ENCODE data around the gene CDK6.

The CDK6 gene

DNA sequence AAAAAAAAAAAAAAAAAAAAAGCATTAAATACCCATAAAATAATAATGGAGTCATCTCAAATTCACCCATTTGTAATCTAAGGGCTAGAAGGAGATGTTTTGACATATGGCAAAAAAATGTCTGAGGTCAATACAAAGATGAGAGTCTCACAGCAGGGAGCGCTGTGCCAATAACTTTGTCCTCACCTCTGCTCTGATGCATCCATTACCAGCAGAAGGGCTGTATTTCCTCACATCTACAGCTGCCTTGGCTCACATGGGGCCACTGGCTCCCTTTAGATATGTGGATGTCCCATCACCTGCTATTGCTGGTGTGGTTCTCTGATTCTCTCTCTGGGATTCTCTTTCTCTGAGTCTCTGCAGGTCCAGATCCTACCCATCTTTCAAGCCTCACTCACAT, 155.9 kb downstream of the CDK6 start:
- peak; percentile 22 for DNase-seq (ENCODE audit: low read depth)

DNA sequence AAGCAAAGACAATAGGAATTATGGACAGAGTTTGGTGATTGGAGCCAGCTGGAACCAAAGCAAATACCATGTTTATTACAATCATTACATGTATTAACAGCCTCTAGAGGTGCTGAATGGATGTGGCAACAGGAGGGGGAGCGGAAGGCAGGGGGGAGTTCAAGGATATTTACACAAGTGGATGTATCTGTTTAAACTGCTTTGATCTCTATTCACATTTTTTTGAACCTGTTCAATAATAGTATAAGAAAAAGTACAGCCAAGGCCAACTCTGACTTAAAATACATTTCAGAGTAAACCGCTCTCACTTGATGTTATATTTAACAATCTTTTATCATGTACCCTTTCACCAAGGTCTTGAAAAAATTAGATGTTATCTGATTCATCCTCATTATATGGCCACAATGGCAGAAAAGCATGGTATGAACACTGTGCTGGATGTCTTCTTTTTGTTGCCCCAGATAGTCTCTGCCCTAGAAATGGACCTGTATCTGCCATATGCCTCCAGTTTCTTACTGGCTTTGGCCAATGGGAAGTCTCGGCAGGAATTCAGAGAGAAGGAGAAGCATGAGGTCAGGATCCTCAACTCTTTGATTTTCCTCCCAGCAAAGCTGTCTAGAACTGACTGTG, 158.0 kb downstream of the CDK6 start:
- no peak for DNase-seq (ENCODE audit: low read depth)

DNA sequence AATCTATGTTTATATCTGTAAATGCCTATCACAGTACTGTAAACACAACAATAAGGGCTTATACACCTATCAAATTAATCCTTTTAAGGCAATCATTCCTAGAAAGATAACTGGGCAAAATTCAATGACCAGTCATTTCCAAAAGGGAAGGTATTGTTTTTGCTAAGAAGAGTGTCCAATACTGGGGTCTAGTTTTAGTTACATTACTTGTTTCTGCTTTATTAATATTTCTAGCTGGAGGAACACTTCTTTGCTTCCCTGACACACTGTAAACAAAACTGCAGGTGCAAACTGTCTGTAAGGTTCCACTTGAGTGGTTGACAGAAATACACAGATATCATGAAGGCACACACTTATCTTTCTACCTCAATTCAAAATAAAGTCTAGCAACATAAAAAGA, 162.0 kb downstream of the CDK6 start:
- DNase-seq (ENCODE audit: low read depth) = no peak

DNA sequence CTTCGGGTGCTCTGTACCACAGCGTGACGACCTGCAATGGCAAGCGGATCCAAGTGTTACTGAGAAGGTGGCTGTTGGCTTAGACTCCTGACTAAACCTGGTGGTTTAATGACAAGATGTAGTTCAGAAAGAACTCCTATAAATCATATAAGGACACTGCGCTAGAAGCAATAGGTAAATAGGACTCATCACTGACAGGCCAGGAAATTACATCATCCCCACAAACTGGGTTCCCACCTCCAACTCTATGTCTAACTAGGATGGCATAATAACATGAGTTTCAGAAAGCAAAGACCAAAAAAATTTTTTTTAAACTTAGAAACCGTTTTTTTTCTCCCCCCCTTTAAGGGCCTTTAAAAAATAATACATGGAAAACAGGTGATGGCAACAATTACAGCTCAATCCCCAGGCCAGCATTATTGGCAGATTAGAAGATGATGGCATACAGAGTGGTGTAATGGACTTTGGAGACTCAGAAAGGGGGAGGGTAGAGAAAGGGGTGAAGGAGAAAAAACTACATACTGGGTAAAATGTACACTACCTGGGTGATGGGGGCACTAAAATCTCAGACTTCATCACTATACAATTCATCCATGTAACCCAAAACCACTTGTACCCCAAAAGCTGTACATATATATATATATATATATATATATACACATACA, 164.7 kb downstream of the CDK6 start:
- peak; percentile 29 for DNase-seq (ENCODE audit: low read depth)

DNA sequence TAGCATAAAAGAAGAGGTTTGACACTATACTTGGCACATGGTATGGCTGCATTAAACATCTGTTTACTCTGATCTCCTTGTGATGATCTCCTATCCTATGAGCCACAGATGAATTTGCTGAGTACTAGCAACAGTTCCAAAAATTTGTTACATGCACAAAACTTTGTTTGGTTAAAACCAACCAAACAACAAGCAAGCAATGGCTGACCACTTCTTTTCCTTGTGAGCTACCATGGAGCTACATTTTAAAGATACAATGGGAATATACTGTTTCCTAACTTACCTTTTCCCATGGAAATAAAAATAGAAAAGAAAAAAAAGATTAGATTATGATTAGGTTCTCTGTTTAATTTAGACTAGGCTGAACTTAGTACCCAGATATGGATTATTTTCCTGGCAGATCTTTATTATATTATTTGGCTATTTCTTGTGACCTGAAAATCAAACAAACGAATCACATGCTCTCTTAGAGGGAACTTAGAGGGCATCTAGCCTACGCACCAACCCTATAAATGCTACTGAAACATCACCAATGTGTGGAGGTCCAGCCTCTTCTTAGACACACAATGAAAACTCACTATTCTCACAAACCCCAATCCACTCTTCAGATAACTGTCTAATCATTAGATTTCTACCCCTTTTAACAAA, 166.0 kb downstream of the CDK6 start:
- no peak for DNase-seq (ENCODE audit: low read depth)

DNA sequence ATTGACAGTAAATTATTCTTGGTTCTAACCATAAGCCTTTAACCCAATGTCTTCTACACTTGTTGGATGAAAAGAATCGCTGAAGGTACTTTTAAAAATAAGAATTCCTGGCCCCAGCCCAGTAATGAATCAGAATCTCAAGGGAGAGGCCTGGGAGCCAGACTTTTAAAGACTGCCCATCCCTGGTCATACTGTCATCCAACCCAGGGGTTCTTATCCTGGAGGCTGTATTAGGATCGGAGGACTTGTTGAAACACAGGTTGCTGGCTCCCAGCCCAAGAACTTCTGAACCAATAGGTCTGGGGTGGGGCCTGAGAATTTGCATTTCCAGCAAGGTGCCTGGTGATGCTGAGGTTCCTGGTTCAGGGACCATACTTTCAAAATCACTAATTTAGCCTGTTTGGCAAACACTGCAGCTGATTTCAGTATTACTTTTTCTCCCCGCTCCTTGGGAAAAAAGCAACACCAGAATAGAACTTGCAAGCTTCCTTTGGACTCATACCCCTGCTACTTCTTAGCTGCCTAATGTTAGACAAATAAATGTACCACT, 166.7 kb downstream of the CDK6 start:
- peak; percentile 32 for DNase-seq (ENCODE audit: low read depth)

DNA sequence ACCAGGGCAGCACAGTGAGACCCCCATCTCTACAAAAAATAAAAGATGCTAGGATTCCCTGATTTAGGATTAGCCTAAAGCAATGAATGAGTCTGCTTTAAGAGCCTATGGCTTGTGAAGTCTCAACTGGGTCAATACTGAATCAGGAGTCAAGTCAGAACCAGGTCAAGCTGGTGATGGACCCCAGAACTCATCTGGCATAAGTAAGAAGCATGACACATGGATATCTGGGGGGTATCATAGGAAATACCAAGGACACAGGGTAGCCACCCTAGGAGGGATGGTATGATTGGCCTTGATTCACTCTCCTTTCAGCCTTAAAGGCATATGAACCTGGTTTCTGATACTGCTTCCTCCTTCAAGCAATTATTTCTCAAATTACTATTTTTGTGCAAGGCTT, 167.8 kb downstream of the CDK6 start:
- DNase-seq (ENCODE audit: low read depth) = peak; percentile 56

DNA sequence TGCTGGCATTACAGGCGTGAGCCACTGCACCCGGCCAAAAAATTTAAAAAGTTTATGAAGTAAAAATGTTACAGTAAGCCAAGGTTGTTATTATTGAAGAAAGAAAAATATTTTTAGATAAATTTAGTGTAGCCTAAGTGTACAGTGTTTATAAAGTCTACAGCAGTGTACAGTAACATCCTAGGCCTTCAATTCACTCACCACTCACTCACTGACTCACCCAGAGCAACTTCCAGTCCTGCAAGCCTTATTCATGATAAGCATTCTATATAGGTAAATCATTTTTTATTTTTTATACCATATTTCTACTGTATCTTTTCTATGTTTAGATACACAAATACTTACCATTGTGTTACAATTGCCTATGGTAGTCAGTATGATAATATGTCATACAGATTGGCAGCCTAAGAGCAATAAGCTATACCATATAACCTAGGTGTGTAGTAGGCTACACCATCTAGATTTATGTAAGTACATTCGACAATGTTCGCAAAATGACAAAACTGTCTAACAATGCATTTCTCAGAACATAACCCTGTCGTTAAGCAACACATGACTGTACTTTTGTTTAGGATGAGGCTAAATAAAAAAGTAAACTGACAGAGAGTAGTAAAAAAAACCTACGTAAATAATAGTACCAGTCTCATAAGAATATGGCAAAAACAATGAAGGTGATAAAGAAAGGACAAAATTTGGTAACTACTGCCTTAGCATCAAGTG, 168.4 kb downstream of the CDK6 start:
- DNase-seq (ENCODE audit: low read depth) = peak; percentile 78

DNA sequence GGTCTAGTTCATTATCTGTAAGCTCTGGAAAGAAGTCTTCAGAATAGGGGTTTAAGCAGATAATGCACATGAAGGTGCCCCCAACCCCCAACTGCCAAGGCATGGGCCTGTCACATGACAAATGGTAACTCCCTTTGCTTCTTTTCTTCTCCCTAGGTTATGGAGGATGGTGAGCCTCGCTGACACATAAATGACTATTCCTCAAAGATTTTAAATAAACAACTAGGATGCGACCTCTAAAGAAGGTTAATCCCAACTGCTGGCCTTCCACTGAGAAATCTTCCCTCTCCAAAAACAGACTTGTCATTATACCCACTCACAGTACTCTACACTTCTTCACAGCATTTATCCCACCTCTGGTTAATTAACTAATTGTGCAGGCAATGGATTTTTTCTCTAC, 170.4 kb downstream of the CDK6 start:
- DNase-seq (ENCODE audit: low read depth) = peak; percentile 56

DNA sequence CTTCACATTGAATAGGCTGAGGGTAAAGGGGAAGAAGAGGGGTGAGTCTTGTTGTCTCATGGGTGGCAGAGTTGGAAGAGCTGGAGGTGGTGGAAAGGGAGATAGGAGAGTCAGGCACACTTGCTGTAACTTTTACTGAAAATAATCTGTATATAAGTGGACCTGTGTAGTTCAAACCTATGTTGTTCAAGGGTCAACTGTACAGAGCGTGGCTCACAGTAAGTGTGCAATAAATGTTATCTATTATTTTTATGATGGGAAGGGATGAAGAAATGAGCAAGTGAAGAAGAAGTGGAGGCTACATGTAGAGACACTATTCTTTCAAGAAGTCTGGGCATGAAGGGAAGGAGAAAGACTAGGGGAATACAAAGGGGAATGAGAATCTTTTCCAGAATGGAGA, 174.7 kb downstream of the CDK6 start:
- no peak for DNase-seq (ENCODE audit: low read depth)

DNA sequence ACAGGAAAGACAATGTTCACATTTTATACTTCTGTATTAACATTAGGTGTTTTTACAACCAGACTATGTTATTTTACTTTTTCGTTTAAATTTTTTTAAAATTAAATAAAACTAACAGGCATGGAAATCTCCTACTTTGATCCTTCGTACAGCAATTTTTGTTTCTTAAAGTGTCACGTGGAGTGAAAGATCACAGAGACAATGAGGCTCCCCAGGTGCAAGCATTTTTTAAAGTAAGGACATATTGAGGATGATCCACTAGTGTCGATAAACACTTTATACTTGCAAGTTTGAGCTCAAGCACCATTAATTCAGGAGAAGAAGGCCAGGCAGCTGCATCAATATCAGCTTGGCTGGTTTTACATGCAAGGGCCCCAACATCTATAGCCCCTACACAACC, 177.7 kb downstream of the CDK6 start:
- no peak for DNase-seq (ENCODE audit: low read depth)

DNA sequence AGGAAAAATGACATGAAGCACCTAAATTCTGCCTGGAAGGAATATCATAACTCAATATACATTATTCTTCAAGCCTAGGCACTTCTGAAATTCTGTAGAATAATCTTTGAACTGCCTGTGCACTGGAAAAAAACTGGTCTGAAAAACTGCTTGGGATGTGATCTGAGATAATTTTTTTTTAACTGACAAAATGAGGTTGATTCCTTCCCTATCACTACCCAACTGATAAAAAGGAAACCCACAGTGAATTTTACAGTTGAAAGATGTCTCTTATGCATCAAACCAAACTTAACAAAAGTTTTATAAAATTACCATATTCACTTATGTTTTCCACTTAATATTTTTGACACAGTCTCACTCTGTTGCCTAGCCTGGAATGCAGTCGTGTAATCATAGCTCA, 179.0 kb downstream of the CDK6 start:
- no peak for DNase-seq (ENCODE audit: low read depth)

DNA sequence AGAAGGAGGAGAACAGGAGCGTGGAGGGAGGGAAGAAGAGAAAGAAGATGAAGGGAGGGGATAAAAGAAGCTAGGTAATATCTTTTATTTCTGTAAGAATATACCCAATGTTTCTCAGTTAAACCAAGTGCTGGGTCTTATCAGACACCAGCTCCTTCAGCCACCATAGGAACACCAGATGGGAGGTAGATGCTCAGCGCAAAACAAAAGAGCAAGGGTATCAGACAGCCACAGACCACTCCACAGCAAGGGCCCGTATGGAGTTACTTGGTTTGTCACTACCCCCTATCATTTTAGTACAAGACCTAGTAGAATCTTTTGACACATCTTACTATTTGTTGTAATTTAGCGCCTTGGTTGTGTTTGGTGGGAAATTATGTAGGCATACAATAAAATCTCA, 180.3 kb downstream of the CDK6 start:
- DNase-seq (ENCODE audit: low read depth) = no peak

DNA sequence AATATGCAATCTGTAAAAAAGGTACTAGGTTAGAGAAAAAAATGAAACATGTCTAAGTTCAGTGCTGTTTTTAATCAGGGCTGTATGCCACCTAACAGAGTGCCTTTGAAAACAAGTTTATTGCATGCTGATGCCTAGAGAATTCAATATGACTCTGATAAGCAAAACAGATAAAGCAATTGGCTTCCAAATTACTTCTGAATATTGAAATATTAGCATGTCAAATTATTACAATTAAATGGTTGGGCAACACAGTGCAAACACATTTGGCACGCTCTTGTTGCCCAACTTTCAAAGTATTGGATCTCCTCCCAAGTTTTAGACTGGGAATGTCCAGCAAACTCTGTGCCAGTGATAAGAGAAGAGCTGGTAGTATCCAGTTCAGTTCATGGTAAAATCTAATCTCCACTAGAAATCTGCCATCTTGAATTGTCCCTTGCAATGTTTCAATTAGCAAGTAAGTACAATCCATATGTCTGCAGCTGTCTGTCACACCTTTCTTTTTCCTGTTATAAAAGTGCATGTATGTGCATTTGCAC, 181.0 kb downstream of the CDK6 start:
- no peak for DNase-seq (ENCODE audit: low read depth)

DNA sequence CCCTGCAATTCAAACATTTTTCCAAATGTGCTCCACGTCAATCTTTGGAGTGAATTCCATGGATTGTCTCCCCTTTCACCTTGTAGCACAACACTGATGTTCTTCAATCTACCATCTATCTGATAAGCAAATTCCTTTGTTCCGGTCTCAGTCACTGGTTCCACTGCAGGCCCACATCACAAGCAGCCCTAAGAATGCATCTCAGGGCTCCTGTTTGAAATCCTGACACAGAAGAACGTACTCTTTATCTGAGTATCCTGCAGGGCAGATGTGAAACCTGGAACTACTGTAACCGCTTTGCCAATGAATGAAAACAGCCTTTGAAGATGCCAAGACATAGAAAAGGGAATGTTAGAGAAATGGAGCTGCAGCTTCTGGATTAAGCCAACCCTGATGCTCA, 183.2 kb downstream of the CDK6 start:
- no peak for DNase-seq (ENCODE audit: low read depth)

DNA sequence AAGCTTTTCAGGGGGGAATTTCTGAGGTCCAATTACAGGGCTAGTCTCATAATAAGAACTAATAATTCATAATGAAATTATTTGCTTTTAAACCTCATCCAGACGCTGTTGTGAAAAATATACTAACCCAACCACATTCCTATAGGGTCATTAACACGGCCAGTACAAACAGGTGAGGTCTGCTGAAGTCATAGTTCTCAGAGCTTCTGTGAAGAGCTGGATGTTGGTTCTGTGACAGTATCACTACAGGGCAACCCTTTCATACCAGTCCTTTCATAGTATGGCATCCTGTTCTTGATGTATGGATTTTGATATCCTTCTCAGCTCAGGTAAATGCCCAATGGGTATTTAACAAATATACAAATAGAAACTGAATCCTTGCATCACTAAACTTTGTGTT, 183.8 kb downstream of the CDK6 start:
- DNase-seq (ENCODE audit: low read depth) = no peak

DNA sequence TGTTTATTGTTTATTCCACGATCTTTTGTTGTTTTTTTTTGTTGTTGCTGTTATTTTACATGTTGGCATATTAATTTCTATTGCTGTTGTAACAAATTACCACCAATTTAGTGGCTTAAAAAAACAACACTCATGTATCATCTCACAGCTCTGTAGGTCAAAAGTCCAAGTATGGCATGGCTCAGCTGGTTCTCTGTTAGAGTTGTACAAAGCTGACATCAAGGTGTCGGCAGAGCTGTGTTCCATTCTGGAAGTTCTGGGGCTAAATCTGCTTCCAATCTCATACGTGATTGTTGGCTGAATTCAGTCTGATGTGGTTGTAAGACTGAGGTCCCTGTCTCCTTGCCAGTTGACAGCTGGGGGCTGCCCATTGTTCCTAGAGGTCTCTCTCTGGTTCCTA, 186.0 kb downstream of the CDK6 start:
- DNase-seq (ENCODE audit: low read depth) = no peak

DNA sequence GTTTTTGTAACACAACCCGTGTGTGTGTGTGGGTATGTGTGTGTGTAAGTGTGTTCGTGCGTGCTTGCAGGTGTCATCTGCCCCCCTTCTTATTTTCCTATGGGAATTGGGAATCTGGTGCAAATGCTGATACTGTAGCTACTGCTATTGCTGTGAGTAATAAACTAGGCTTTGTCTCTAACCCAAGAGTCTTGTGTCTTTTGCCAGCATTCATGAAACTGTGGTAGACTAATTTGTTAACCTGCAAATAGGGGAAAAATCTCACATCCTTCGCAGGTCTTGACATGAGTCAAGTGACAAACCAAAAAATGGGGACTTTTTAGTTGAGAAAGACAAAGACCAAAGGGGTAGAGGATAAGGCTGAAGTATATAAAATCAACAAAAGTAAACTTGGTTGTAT, 188.3 kb downstream of the CDK6 start:
- no peak for DNase-seq (ENCODE audit: low read depth)

DNA sequence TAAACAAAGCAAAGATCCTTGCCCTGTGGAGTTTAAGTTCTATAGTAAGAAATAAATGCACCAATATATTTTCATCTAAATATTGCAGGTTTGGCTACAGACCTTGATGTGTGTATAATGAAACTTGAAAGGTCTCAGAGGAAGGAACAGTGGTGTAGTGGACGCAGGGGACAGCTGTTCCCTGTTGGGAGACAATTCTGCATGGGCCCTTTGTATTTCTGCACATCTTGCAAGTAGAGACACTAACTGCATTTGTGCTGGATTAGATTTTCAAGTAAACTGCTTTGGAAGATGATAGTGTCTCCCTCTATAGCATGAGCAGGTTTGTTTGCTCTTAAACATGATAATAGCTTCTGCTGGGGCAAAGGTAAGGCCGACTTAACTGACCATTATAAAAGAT, 188.7 kb downstream of the CDK6 start:
- DNase-seq (ENCODE audit: low read depth) = no peak

DNA sequence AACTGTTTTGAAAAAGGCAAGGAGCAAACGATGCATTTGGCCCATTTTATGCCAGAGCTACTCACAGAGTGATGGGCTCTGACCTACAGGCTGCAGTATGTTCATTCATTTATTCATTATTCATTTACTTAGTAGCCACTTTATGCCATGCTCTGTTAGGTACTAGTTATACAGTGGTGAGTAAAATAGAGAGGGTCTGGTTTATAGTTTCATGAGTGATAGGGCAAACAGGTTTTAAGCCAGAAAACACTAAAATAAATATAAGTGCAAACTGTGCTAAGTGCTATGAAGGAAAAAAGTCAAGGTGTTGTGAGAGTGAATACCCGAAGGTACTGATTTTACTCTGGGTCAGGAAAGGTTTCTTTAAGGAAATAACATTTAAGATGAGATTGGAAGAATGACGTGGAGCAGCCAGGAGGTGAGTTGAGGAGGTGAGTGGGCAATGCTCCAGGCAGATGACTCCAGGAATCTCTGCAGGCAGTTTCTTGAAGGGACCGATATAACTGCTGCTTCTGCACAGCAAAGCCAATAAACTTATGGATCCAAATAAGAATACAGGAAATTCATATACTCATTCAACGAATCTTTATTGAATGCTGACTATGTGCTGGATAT, 189.3 kb downstream of the CDK6 start:
- no peak for DNase-seq (ENCODE audit: low read depth)

DNA sequence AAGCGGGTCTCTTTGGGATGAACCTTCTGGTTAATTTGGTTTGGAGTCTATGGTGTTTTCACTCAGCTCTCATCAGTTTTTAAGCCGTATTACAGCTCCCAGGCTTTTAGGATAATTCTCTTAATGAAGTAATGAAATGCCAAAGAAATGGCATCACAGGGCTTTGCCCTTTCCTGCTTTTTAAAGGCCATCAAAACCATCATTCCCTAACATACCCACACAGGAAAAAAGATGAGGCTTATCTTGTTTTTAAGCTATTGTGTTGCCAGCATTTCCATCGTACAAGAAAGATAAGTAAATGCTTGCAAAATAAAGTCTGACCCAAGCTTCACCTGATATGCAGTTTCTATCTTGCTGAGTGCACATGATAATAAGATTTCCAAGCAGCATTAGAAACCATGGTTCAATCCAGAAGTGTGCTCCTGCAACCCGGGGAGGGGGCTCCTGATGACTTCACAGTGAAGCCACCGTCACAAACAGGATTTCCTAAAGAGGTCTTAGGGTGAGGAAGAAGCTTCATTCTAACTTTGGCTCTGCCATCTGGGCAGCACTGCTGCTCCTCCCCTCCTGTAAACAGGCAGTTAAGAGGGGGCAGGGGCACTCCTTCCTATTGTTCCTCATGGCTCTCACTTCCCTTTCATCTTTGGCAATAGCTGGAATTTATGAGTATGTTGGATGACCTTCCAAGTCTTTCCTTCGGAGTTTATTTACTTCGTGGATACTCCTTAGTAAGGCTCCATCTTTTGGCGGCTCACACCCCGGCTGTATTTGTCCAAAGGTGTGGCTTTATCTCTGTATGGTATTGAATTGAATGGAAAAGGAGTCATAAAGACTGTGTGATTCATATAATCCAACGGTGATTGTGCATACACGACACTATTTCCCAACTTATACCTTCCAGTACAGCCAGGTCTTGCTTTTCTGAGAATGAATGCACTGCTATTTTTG, 191.0 kb downstream of the CDK6 start:
- peak; percentile 49 for DNase-seq (ENCODE audit: low read depth)
